Ascending aorta (tissue), 2 donors: ENCODE measurements around the gene ZNF593OS. TPM values are rescaled to one million over a fixed set of nuclear protein-coding genes. Genes with fewer than 3 reads are reported as not detected.

Experiments used
- DNase-seq, 2 donors: peaks; one replicate each; pipeline ENCODE4 v3.0.0-alpha.2; 2019; ENCODE audit warnings: low spot score in 2 of 2
- H3K27ac ChIP-seq, 2 donors: fragments of 200-600 bp; sonication (generic); one replicate each; pipeline ENCODE4 v1.5.1; 2016 to 2017; ENCODE audit warnings: mild to moderate bottlenecking in 1 of 2
- H3K27me3 ChIP-seq: fragments of 200-600 bp; sonication (generic); one replicate; pipeline ENCODE4 v1.5.1; 2017
- H3K36me3 ChIP-seq, 2 donors: fragments of 200-600 bp; sonication (generic); one replicate each; pipeline ENCODE4 v1.5.1; 2016
- H3K4me1 ChIP-seq, 2 donors: fragments of 200-600 bp; sonication (generic); one replicate each; pipeline ENCODE4 v1.5.1; 2016 to 2017; ENCODE audit warnings: mild to moderate bottlenecking in 1 of 2
- H3K4me3 ChIP-seq, 2 donors: fragments of 200-600 bp; sonication (generic); one replicate each; pipeline ENCODE4 v1.5.1; 2016 to 2017; ENCODE audit warnings: mild to moderate bottlenecking in 1 of 2
- H3K9me3 ChIP-seq, 2 donors: fragments of 200-600 bp; sonication (generic); one replicate each; pipeline ENCODE4 v1.5.1; 2016
- CTCF ChIP-seq, 3 experiments: fragments of 200-600 bp in 2 of 3; fragments of 450-650 bp in 1 of 3; sonication (generic) in 2 of 3; IDR thresholded peaks; one replicate each; pipeline ENCODE4 v1.5.1; 2016 to 2019; ENCODE audit warnings: antibody characterized with exemption in 3 of 3, mild to moderate bottlenecking in 1 of 3, moderate library complexity in 1 of 3
- intact Hi-C: fragments of 100-400 bp; cut with DNase I; formaldehyde crosslinking; loops from one replicate; pipeline ENCODE4 v1.15.1; 2023
- total RNA-seq: library from RNA; depleted of rRNA; stranded (reverse); fragments of >200 nt; gene quantifications from one replicate; pipeline ENCODE4 v1.1.0, GENCODE V29; 2016

The ZNF593OS gene
- total RNA-seq, 1 donor from 2014 or later = not detected

DNA sequence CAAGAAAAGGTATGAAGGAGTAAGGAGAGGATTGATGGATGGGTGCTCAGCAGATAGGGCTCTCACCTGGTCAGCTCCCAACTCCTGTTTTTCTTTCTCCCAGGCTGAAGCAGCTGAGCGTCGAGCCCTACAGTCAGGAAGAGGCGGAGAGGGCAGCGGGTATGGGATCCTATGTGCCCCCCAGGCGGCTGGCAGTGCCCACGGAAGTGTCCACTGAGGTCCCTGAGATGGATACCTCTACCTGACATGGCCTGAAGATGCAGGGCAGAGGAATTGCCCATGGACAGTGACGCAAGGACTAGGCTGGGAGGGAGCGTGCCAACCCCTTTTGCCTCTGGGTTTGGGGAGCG lies 1.2 kb downstream of the ZNF593OS start:
- Histone ChIP-seq H3K36me3 (no peaks in the 10 kb centered on the region), H3K4me3 (peak overlapping the region; percentile 63 to 90), H3K9me3 (no peaks in the 10 kb centered on the region), H3K4me1 (peaks cover 0 to 6% of the 10 kb centered on the region in 2 donors), H3K27me3 (no peaks in the 10 kb centered on the region), H3K27ac (peak overlapping the region in 1 of 2 donors; percentile 41)
- intact Hi-C loops = no loop called here
- TF ChIP-seq CTCF (IDR thresholded peaks at IDR 0.05) = no peak
- DNase-seq = no peak

DNA sequence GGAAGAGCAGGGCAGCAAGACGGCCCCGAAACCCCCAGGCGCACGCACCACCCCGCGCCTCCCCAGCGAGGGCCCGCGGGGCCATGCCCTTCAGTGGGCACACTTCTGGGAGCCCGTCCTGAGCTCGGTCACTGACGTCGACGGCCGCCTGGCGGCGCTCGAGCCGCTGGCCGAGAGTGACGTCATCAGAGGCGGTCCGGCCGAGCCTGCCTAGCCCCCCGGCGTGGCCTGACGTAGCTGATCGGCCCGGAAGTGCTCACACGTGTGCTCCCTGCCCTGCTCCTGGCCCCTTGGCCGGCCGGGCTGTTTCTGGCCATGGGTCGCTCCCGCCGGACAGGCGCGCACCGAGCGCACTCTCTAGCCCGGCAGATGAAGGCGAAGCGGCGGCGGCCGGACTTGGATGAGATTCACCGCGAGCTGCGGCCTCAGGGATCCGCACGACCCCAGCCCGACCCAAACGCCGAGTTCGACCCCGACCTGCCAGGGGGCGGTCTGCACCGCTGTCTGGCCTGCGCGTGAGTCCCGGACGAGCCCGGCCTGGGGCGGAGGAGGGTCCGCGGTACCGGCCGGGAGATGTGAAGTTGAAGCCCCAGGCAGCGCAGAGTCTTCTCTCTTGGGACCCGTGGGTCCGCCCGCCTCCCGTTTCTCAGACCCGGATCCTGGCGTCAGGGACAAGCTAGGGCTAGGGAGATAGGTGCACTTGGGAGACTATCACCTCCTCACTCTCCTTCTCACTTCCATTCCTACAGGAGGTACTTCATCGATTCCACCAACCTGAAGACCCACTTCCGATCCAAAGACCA lies 1.8 kb downstream of the ZNF593OS start, which contains the start of gene ZNF593:
TSS of gene ZNF593 (plus strand) at position 240 of the 803 bp plus-strand sequence. CDS start at position 316, 76 bp downstream.
- Histone ChIP-seq H3K27me3 (no peaks in the 10 kb centered on the region), H3K4me3 (peak within 1 kb of the TSS; percentile 63 to 90), H3K27ac (peak within 1 kb of the TSS; percentile 41 to 54), H3K36me3 (no peaks in the 10 kb centered on the region), H3K9me3 (no peaks in the 10 kb centered on the region), H3K4me1 (peaks cover 0 to 6% of the 10 kb centered on the region in 2 donors)
- intact Hi-C loops = loop anchor here (1.0 to 10.0 kb wide), 5 partner anchors 64 to 265 kb away; partner anchors contain the start of genes CEP85, DHDDS and STMN1
- peak; percentile 35 to 96 for DNase-seq
- TF ChIP-seq CTCF (IDR thresholded peaks at IDR 0.05) = peak; percentile 91 to 96 (median 93)

DNA sequence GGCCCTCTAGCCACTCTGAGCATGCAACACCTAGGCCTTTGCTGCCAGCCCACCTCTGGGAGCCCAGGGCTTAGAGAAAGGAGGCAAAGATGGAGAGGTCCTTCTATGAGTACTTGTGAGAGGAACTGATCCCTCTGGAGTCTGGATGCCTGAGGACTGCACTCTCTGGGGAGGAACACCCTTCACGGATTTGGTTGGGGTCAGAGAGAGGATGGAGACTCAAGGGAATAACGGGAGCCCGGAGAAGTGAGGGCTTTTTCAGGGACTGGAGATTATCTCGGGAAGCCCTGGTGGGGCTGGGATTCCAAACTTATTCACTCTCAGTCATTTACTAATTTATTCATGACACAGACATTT lies 2.5 kb downstream of the ZNF593OS start:
- Histone ChIP-seq H3K9me3 (no peaks in the 10 kb centered on the region), H3K4me3 (peak overlapping the region; percentile 63 to 90), H3K4me1 (peaks cover 0 to 6% of the 10 kb centered on the region in 2 donors), H3K27ac (peak overlapping the region; percentile 41 to 54), H3K27me3 (no peaks in the 10 kb centered on the region), H3K36me3 (no peaks in the 10 kb centered on the region)
- no peak for DNase-seq
- no peak for TF ChIP-seq CTCF (IDR thresholded peaks at IDR 0.05)
- intact Hi-C loops = loop anchor here (1.0 to 10.0 kb wide), 5 partner anchors 65 to 266 kb away; partner anchors contain the start of genes CEP85, DHDDS and STMN1

GRCh38 chr1:26168410-26169197 lies 3.0 kb downstream of the ZNF593OS start, which contains the start of gene C1orf232:
C1orf232 (minus strand) TSS chr1:26168963; CDS start chr1:26168499, 464 bp downstream.
- H3K27ac ChIP-seq = peak within 1 kb of the TSS; percentile 41 to 54
- TF ChIP-seq CTCF (IDR thresholded peaks at IDR 0.05) = no peak
- H3K9me3 ChIP-seq = no peaks in the 10 kb centered on the region
- peak within 1 kb of the TSS; percentile 63 to 90 for H3K4me3 ChIP-seq
- no peaks in the 10 kb centered on the region for H3K27me3 ChIP-seq
- DNase-seq = no peak
- peaks cover 0 to 9% of the 10 kb centered on the region in 2 donors for H3K4me1 ChIP-seq
- intact Hi-C loops = loop anchor here (1.0 to 10.0 kb wide), 5 partner anchors 66 to 266 kb away; partner anchors contain the start of genes CEP85, DHDDS and STMN1
- no peaks in the 10 kb centered on the region for H3K36me3 ChIP-seq

- intact Hi-C loops = loop anchor here (5.0 to 10.0 kb wide), 2 partner anchors 259 to 268 kb away; partner anchors contain the start of genes DHDDS and STMN1
- Histone ChIP-seq H3K27me3 (no peaks in the 10 kb centered on the region), H3K36me3 (no peaks in the 10 kb centered on the region), H3K27ac (no peak overlapping the region), H3K4me3 (no peak overlapping the region), H3K9me3 (no peaks in the 10 kb centered on the region), H3K4me1 (peaks cover 0 to 9% of the 10 kb centered on the region in 2 donors)
- TF ChIP-seq CTCF (IDR thresholded peaks at IDR 0.05) = no peak
- DNase-seq = no peak
These were observed 4.8 kb downstream of the ZNF593OS start for GRCh38 chr1:26166719-26167281.
